HEK293 (cell line): ENCODE results near the gene OR4N5.

Source experiments
- CTCF ChIA-PET: fragments of 350-600 bp; formaldehyde crosslinking; extraction: SDS; loops from one replicate; lab custom pipeline; 2021; ENCODE audit warnings: antibody characterized with exemption; lab: Yijun Ruan, JAX
- POLR2A ChIA-PET: fragments of 300-600 bp; formaldehyde crosslinking; extraction: SDS; loops from one replicate; lab custom pipeline; 2020; ENCODE audit warnings: antibody characterized with exemption, inconsistent platforms; lab: Yijun Ruan, JAX
- H3K27ac ChIP-seq: fragments of 200-500 bp; sonication (Bioruptor generic); 2 replicates; pipeline ENCODE4 v1.5.1; 2014; ENCODE audit warnings: low read depth, low read length, control low read depth, inconsistent platforms; ENCODE audit errors: extremely low read depth
- H3K36me3 ChIP-seq, 2 experiments: fragments of 200-500 bp in 1 of 2; sonication (Bioruptor generic) in 1 of 2; 1 replicate in 1 of 2; 2 replicates in 1 of 2; pipeline ENCODE4 v1.5.1; 2014 to 2017; ENCODE audit warnings: inconsistent platforms in 2 of 2, low read length in 2 of 2; ENCODE audit not compliant: control insufficient read depth in 2 of 2, insufficient read depth in 1 of 2
- H3K4me1 ChIP-seq: fragments of 200-500 bp; sonication (Bioruptor generic); 2 replicates; pipeline ENCODE4 v1.5.1; 2014; ENCODE audit warnings: mild to moderate bottlenecking, low read length, inconsistent platforms; ENCODE audit not compliant: control insufficient read depth, insufficient read depth
- H3K4me3 ChIP-seq: 2 replicates; pipeline ENCODE4 v1.5.1; 2011; ENCODE audit warnings: low read depth, mild to moderate bottlenecking, control low read depth, low read length, moderate library complexity
- H3K9me3 ChIP-seq: fragments of 200-500 bp; sonication (Bioruptor generic); 2 replicates; pipeline ENCODE4 v1.5.1; 2014; ENCODE audit warnings: low read depth, low read length, inconsistent platforms; ENCODE audit not compliant: control insufficient read depth, insufficient read depth
- GLIS1 ChIP-seq: fragments of 450-650 bp; formaldehyde crosslinking; IDR thresholded peaks from 2 replicates; pipeline ENCODE4 v1.5.1; 2016; ENCODE audit warnings: missing biosample characterization, missing genetic modification characterization
- HOXC10 ChIP-seq: sonication (generic); formaldehyde crosslinking; IDR thresholded peaks from 2 replicates; pipeline ENCODE4 v1.8.1; 2023; ENCODE audit warnings: mild to moderate bottlenecking, missing genetic modification reagents
- KLF16 ChIP-seq: fragments of 450-650 bp; formaldehyde crosslinking; IDR thresholded peaks from 2 replicates; pipeline ENCODE4 v1.5.1; 2017; ENCODE audit warnings: missing biosample characterization, missing genetic modification characterization
- SETDB1 ChIP-seq: IDR thresholded peaks from one replicate; pipeline ENCODE4 v1.6.1; 2017; ENCODE audit warnings: mild to moderate bottlenecking, low read length, moderate library complexity, mixed read lengths; ENCODE audit not compliant: insufficient read length
- YY2 ChIP-seq: fragments of 450-650 bp; formaldehyde crosslinking; IDR thresholded peaks from 2 replicates; pipeline ENCODE4 v1.5.1; 2016; ENCODE audit warnings: missing biosample characterization, missing genetic modification characterization
- ZFP69B ChIP-seq: fragments of 450-650 bp; formaldehyde crosslinking; IDR thresholded peaks from 2 replicates; pipeline ENCODE4 v1.5.1; 2016; ENCODE audit warnings: missing biosample characterization, missing genetic modification characterization
- ZNF133 ChIP-seq: fragments of 450-650 bp; formaldehyde crosslinking; IDR thresholded peaks from 2 replicates; pipeline ENCODE4 v1.5.1; 2016; ENCODE audit warnings: missing biosample characterization, missing genetic modification characterization
- ZNF202 ChIP-seq: fragments of 450-650 bp; formaldehyde crosslinking; IDR thresholded peaks from 2 replicates; pipeline ENCODE4 v1.5.1; 2016; ENCODE audit warnings: missing biosample characterization, missing genetic modification characterization, borderline replicate concordance
- ZNF211 ChIP-seq: fragments of 450-650 bp; formaldehyde crosslinking; IDR thresholded peaks from 2 replicates; pipeline ENCODE4 v1.5.1; 2016; ENCODE audit warnings: low read depth, missing biosample characterization, missing genetic modification characterization
- ZNF221 ChIP-seq: fragments of 450-650 bp; formaldehyde crosslinking; IDR thresholded peaks from 2 replicates; pipeline ENCODE4 v1.5.1; 2017; ENCODE audit warnings: missing biosample characterization, missing genetic modification characterization, borderline replicate concordance
- ZNF366 ChIP-seq: fragments of 450-650 bp; formaldehyde crosslinking; conservative IDR thresholded peaks from 2 replicates; pipeline ENCODE4 v1.5.1; 2016; ENCODE audit warnings: missing biosample characterization, missing genetic modification characterization
- ZNF37A ChIP-seq: fragments of 450-650 bp; IDR thresholded peaks from 2 replicates; pipeline ENCODE4 v1.5.1; 2018; ENCODE audit warnings: missing biosample characterization, missing genetic modification characterization
- ZNF404 ChIP-seq: fragments of 450-650 bp; formaldehyde crosslinking; IDR thresholded peaks from 2 replicates; pipeline ENCODE4 v1.5.1; 2017; ENCODE audit warnings: missing biosample characterization, missing genetic modification characterization
- ZNF473 ChIP-seq: fragments of 450-650 bp; formaldehyde crosslinking; IDR thresholded peaks from 2 replicates; pipeline ENCODE4 v1.5.1; 2017; ENCODE audit warnings: missing biosample characterization, missing genetic modification characterization
- ZNF544 ChIP-seq: fragments of 450-650 bp; formaldehyde crosslinking; IDR thresholded peaks from 2 replicates; pipeline ENCODE4 v1.5.0; 2017; ENCODE audit warnings: missing biosample characterization, missing genetic modification characterization
- ZNF837 ChIP-seq: fragments of 450-650 bp; formaldehyde crosslinking; IDR thresholded peaks from 2 replicates; pipeline ENCODE4 v1.5.1; 2016; ENCODE audit warnings: missing biosample characterization, missing genetic modification characterization
- ZSCAN23 ChIP-seq: fragments of 450-650 bp; formaldehyde crosslinking; IDR thresholded peaks from 2 replicates; pipeline ENCODE4 v1.5.1; 2016; ENCODE audit warnings: missing biosample characterization, missing genetic modification characterization
- TF ChIP-seq, protein P1 (sequence below): fragments of 450-650 bp; formaldehyde crosslinking; IDR thresholded peaks from 2 replicates; pipeline ENCODE4 v1.5.1; 2016; ENCODE audit warnings: missing biosample characterization, missing genetic modification characterization
- TF ChIP-seq, protein P2 (sequence below): fragments of 450-650 bp; formaldehyde crosslinking; IDR thresholded peaks from 2 replicates; pipeline ENCODE4 v1.5.1; 2016; ENCODE audit warnings: missing biosample characterization, missing genetic modification characterization
- TF ChIP-seq, protein P3 (sequence below): fragments of 450-650 bp; formaldehyde crosslinking; IDR thresholded peaks from 2 replicates; pipeline ENCODE4 v1.5.1; 2016; ENCODE audit warnings: missing biosample characterization, missing genetic modification characterization
- TF ChIP-seq, protein P4 (sequence below): fragments of 450-650 bp; formaldehyde crosslinking; IDR thresholded peaks from 2 replicates; pipeline ENCODE4 v1.5.1; 2016; ENCODE audit warnings: missing biosample characterization, missing genetic modification characterization
- TF ChIP-seq, protein P5 (sequence below): fragments of 450-650 bp; formaldehyde crosslinking; IDR thresholded peaks from 2 replicates; pipeline ENCODE4 v1.5.1; 2016; ENCODE audit warnings: missing biosample characterization, missing genetic modification characterization

OR4N5 gene, protein sequence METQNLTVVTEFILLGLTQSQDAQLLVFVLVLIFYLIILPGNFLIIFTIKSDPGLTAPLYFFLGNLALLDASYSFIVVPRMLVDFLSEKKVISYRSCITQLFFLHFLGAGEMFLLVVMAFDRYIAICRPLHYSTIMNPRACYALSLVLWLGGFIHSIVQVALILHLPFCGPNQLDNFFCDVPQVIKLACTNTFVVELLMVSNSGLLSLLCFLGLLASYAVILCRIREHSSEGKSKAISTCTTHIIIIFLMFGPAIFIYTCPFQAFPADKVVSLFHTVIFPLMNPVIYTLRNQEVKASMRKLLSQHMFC

DNA sequence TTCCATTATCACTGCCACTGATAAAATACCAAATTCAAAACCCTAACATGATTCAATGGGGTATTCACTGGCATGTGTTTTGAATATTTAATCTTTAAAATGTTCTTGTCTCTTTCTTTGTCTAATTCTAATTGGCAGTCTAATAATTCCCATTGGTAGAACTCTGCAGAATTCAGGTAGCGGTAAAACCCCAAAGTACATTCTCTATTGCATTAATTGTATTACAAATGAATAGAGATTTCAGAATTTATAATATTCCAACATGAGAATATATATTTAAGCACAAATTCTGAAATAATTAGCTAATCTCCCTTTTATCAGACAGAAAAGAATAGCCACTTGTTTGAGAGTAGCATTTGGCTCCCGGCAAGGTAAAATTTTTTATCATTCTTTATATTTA lies at the start of gene OR4N5:
Gene OR4N5 (plus strand): TSS at position 301 of the 400 bp plus-strand sequence. CDS start 4,916 bp downstream, outside the sequence.
- Histone ChIP-seq H3K4me1 (no peaks in the 10 kb centered on the region), H3K9me3 (no peaks in the 10 kb centered on the region), H3K4me3 (no peak within 1 kb of the TSS), H3K36me3 (no peaks in the 10 kb centered on the region), H3K27ac (no peak within 1 kb of the TSS)
- TF ChIP-seq KLF16 (tag by site-specific recombination) (no peak), ZNF221 (tag by site-specific recombination) (no peak), ZNF211 (tag by site-specific recombination) (no peak), ZNF133 (tag by site-specific recombination) (no peak), ZSCAN23 (tag by site-specific recombination) (no peak), GLIS1 (tag by site-specific recombination) (no peak), ZNF37A (tag by site-specific recombination) (no peak)
- TF ChIP-seq, protein P1, sequence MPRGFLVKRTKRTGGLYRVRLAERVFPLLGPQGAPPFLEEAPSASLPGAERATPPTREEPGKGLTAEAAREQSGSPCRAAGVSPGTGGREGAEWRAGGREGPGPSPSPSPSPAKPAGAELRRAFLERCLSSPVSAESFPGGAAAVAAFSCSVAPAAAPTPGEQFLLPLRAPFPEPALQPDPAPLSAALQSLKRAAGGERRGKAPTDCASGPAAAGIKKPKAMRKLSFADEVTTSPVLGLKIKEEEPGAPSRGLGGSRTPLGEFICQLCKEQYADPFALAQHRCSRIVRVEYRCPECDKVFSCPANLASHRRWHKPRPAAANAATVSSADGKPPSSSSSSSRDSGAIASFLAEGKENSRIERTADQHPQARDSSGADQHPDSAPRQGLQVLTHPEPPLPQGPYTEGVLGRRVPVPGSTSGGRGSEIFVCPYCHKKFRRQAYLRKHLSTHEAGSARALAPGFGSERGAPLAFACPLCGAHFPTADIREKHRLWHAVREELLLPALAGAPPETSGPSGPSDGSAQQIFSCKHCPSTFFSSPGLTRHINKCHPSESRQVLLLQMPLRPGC (tag by site-specific recombination), result no peak
- TF ChIP-seq, protein P2, sequence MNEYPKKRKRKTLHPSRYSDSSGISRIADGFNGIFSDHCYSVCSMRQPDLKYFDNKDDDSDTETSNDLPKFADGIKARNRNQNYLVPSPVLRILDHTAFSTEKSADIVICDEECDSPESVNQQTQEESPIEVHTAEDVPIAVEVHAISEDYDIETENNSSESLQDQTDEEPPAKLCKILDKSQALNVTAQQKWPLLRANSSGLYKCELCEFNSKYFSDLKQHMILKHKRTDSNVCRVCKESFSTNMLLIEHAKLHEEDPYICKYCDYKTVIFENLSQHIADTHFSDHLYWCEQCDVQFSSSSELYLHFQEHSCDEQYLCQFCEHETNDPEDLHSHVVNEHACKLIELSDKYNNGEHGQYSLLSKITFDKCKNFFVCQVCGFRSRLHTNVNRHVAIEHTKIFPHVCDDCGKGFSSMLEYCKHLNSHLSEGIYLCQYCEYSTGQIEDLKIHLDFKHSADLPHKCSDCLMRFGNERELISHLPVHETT (tag by site-specific recombination), result no peak
- TF ChIP-seq, protein P3, sequence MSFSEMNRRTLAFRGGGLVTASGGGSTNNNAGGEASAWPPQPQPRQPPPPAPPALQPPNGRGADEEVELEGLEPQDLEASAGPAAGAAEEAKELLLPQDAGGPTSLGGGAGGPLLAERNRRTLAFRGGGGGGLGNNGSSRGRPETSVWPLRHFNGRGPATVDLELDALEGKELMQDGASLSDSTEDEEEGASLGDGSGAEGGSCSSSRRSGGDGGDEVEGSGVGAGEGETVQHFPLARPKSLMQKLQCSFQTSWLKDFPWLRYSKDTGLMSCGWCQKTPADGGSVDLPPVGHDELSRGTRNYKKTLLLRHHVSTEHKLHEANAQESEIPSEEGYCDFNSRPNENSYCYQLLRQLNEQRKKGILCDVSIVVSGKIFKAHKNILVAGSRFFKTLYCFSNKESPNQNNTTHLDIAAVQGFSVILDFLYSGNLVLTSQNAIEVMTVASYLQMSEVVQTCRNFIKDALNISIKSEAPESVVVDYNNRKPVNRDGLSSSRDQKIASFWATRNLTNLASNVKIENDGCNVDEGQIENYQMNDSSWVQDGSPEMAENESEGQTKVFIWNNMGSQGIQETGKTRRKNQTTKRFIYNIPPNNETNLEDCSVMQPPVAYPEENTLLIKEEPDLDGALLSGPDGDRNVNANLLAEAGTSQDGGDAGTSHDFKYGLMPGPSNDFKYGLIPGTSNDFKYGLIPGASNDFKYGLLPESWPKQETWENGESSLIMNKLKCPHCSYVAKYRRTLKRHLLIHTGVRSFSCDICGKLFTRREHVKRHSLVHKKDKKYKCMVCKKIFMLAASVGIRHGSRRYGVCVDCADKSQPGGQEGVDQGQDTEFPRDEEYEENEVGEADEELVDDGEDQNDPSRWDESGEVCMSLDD (tag by site-specific recombination), result no peak
- CTCF ChIA-PET, result no interaction called here
- POLR2A ChIA-PET, result no interaction called here

DNA sequence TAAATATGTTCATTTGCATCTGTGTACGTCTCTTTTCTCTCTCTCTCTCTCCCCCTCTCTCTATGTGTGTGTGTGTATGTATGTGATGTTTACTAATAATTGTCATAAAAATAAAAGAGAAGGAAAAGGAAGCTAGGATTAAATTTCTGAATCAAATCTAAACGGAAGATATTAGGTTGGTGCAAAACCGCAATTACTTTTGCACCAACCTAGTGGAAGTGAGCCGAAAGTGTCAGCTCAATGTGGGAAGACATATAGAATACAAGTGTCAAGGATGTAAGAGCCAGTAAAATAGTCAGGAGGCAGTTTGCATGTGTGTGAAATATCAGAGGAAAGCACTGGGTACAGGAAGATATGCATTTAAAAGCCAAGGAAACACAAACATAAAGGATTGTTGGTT lies 46.6 kb upstream of the OR4N5 start:
- H3K4me3 ChIP-seq, result no peak overlapping the region
- no peak overlapping the region for H3K27ac ChIP-seq
- CTCF ChIA-PET, result no interaction called here
- no peak for TF ChIP-seq SETDB1
- TF ChIP-seq ZNF366, result no peak
- no peak for TF ChIP-seq YY2 (tag by site-specific recombination)
- no peak for TF ChIP-seq ZNF404 (tag by site-specific recombination)
- TF ChIP-seq ZNF544 (tag by site-specific recombination), result no peak
- TF ChIP-seq ZNF202, result no peak
- TF ChIP-seq, all 188 proteins: peak for 0
- no peaks in the 10 kb centered on the region for H3K36me3 ChIP-seq
- H3K4me1 ChIP-seq, result no peaks in the 10 kb centered on the region
- POLR2A ChIA-PET, result no interaction called here
- H3K9me3 ChIP-seq, result no peaks in the 10 kb centered on the region

DNA sequence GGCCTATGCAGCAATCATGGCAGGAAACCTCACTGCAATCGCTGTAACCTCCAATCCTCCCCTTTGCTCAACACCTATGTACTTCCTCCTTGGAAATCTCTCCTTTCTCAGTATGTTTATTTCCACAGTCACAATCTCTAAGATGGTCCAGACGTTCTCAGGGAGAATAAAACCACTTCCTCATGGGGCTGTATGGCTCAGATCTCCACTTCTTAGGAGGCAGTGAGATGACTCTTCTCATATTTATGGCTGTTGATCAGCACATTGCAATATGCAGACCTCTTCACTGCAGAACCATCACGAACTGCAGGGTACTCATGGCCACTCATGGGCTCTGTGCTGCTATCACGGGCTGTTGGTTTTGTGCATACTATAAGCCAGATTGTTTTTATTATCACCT lies 45.2 kb upstream of the OR4N5 start:
- ChIA-PET POLR2A (no interaction called here), CTCF (no interaction called here)
- no peak overlapping the region for H3K4me3 ChIP-seq
- no peak overlapping the region for H3K27ac ChIP-seq
- H3K36me3 ChIP-seq, result no peaks in the 10 kb centered on the region
- no peaks in the 10 kb centered on the region for H3K4me1 ChIP-seq
- H3K9me3 ChIP-seq, result no peaks in the 10 kb centered on the region
- TF ChIP-seq, protein P4, sequence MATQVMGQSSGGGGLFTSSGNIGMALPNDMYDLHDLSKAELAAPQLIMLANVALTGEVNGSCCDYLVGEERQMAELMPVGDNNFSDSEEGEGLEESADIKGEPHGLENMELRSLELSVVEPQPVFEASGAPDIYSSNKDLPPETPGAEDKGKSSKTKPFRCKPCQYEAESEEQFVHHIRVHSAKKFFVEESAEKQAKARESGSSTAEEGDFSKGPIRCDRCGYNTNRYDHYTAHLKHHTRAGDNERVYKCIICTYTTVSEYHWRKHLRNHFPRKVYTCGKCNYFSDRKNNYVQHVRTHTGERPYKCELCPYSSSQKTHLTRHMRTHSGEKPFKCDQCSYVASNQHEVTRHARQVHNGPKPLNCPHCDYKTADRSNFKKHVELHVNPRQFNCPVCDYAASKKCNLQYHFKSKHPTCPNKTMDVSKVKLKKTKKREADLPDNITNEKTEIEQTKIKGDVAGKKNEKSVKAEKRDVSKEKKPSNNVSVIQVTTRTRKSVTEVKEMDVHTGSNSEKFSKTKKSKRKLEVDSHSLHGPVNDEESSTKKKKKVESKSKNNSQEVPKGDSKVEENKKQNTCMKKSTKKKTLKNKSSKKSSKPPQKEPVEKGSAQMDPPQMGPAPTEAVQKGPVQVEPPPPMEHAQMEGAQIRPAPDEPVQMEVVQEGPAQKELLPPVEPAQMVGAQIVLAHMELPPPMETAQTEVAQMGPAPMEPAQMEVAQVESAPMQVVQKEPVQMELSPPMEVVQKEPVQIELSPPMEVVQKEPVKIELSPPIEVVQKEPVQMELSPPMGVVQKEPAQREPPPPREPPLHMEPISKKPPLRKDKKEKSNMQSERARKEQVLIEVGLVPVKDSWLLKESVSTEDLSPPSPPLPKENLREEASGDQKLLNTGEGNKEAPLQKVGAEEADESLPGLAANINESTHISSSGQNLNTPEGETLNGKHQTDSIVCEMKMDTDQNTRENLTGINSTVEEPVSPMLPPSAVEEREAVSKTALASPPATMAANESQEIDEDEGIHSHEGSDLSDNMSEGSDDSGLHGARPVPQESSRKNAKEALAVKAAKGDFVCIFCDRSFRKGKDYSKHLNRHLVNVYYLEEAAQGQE (tag by site-specific recombination), result no peak
- TF ChIP-seq YY2 (tag by site-specific recombination) (no peak), ZNF473 (tag by site-specific recombination) (no peak), ZNF221 (tag by site-specific recombination) (no peak), ZFP69B (tag by site-specific recombination) (no peak), HOXC10 (CRISPR knock-in tag) (no peak), ZNF837 (no peak)
- TF ChIP-seq, protein P5, sequence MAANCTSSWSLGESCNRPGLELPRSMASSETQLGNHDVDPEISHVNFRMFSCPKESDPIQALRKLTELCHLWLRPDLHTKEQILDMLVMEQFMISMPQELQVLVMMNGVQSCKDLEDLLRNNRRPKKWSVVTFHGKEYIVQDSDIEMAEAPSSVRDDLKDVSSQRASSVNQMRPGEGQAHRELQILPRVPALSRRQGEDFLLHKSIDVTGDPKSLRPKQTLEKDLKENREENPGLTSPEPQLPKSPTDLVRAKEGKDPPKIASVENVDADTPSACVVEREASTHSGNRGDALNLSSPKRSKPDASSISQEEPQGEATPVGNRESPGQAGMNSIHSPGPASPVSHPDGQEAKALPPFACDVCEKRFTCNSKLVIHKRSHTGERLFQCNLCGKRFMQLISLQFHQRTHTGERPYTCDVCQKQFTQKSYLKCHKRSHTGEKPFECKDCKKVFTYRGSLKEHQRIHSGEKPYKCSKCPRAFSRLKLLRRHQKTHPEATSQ (tag by site-specific recombination), result no peak
